ENCODE results near the gene TEK.

The TEK gene

DNA sequence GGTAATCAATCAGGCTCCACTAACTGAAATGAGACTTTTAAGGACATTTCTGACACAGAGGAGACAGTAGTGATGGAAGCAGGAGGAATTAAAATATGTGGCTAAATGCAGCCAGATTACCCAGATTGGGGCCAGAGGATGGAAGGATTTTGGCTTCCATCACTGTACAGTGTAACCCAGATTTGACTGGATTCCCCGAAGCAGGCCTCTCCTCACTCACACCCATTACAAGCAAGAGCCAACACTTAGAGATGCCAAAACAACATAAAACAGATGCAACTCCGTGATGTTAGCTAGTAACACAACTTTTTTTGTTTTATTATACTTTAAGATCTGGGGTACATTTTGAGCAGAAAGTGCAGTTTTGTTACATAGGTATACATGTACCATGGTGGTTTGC, 17.6 kb downstream of the TEK start:
- Histone ChIP-seq H3K27me3 (ENCODE audit: control insufficient read depth, insufficient read depth, low read length) (no peaks in the 10 kb centered on the region), H3K4me1 (ENCODE audit: control insufficient read depth, insufficient read depth, low read length) (peaks cover 16% of the 10 kb centered on the region), H3K4me3 (ENCODE audit: low read length) (no peak overlapping the region), H3K9me3 (ENCODE audit: control insufficient read depth, low read length) (no peaks in the 10 kb centered on the region), H3K36me3 (ENCODE audit: control insufficient read depth, insufficient read depth, low read length) (no peaks in the 10 kb centered on the region), H3K9ac (ENCODE audit: low read length) (no peak overlapping the region)

DNA sequence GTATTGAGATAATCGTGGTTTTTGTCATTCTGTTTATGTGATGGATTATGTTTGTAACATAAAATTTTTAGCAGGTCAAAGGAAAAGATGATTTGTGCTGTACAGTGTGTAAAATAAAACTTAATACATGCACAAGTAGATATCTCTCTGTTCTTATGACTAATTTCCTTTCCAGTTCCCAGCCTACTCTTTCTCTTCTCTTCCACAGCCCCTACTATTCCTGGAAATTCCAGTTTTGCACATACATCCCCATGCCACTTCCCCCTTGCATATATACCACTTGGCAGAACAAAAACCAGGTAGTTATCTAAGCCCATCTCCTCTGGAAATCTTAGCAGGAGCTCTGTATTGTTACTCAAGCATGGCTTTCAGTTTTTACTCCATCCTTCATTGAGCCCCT, 20.2 kb downstream of the TEK start:
- Histone ChIP-seq H3K36me3 (ENCODE audit: control insufficient read depth, insufficient read depth, low read length) (no peaks in the 10 kb centered on the region), H3K9ac (ENCODE audit: low read length) (no peak overlapping the region), H3K9me3 (ENCODE audit: control insufficient read depth, low read length) (no peaks in the 10 kb centered on the region), H3K4me3 (ENCODE audit: low read length) (no peak overlapping the region), H3K4me1 (ENCODE audit: control insufficient read depth, insufficient read depth, low read length) (peaks cover 16% of the 10 kb centered on the region), H3K27me3 (ENCODE audit: control insufficient read depth, insufficient read depth, low read length) (no peaks in the 10 kb centered on the region)

DNA sequence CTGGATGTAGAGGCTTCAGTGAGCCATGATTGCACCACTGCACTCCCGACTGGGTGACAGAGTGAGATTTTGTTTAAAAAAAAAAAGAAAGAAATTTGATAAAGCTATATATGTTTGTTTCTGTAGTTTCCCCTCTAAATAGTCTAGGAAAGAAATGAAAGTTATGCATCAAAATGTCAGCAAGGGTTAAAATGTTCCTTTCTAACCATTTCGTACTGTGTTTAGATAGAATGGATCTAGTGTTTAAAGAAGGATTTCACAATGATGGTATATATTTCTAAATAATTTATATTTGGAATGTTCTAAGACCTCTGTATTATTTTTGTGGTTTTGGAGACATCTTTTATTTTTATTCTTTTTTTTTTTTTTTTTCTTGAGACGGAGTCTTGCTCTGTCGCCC, 22.7 kb downstream of the TEK start:
- Histone ChIP-seq H3K36me3 (ENCODE audit: control insufficient read depth, insufficient read depth, low read length) (no peaks in the 10 kb centered on the region), H3K4me1 (ENCODE audit: control insufficient read depth, insufficient read depth, low read length) (no peaks in the 10 kb centered on the region)

DNA sequence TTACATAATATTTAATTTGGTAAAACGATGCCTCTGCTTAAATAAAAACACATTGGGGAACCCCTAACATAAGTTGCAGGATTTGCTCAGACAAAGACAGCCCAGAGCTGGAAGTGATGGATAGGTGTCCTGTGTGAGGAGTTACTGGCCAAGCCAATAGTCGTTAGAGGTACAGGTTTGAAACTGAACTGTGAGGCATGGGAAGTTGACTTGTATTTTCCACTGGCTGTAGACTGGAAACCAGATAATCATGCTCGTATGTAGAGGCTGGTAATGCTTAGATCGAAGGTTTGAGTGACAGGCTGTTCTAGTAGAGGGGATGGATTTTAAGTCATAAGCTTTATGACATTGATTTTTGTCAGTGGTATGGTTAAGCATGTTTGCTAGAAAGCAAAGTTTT, 24.8 kb downstream of the TEK start:
- no peak overlapping the region for H3K4me3 ChIP-seq (ENCODE audit: low read length)
- no peak overlapping the region for H3K9ac ChIP-seq (ENCODE audit: low read length)
- no peaks in the 10 kb centered on the region for H3K4me1 ChIP-seq (ENCODE audit: control insufficient read depth, insufficient read depth, low read length)
- H3K36me3 ChIP-seq (ENCODE audit: control insufficient read depth, insufficient read depth, low read length), result no peaks in the 10 kb centered on the region
- H3K9me3 ChIP-seq (ENCODE audit: control insufficient read depth, low read length), result no peaks in the 10 kb centered on the region
- no peaks in the 10 kb centered on the region for H3K27me3 ChIP-seq (ENCODE audit: control insufficient read depth, insufficient read depth, low read length)

More for the DNA sequence above, 22.7 kb downstream of the TEK start:
- no peak overlapping the region for H3K9ac ChIP-seq (ENCODE audit: low read length)
- no peak overlapping the region for H3K4me3 ChIP-seq (ENCODE audit: low read length)
- H3K27me3 ChIP-seq (ENCODE audit: control insufficient read depth, insufficient read depth, low read length), result no peaks in the 10 kb centered on the region
- no peaks in the 10 kb centered on the region for H3K9me3 ChIP-seq (ENCODE audit: control insufficient read depth, low read length)

DNA sequence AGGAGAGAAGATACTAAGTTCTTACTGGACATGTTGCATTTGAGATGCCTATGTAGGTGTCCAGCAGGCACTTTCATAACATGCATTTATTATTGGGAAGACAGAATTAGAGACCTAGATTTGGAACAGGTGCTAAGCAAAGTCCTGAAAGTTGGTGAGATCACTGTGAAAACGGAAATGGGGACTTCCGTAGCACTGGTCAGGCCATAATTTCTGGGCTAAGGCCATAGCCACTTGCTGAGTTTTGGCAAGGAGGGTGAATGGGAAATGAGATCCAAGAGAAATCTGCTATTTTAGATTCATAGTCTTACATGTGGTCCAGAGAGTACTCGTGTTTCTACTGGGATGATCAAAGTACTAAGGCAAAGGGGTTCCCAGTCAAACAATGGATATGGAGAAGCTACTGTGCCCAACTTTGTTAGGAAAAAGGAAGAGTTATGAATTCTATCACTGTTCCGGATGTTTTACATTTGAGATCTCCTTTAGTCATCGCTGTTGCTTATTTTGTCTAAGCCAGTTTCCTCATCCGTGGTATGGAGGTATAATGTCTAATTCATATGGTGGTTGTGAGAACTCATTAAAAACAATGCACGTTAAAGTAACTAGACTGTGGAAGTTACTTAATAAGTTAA, 33.4 kb downstream of the TEK start:
- Histone ChIP-seq H3K9ac (ENCODE audit: low read length) (no peak overlapping the region), H3K27me3 (ENCODE audit: control insufficient read depth, insufficient read depth, low read length) (no peaks in the 10 kb centered on the region), H3K9me3 (ENCODE audit: control insufficient read depth, low read length) (no peaks in the 10 kb centered on the region), H3K4me3 (ENCODE audit: low read length) (no peak overlapping the region), H3K4me1 (ENCODE audit: control insufficient read depth, insufficient read depth, low read length) (no peaks in the 10 kb centered on the region), H3K36me3 (ENCODE audit: control insufficient read depth, insufficient read depth, low read length) (no peaks in the 10 kb centered on the region)

DNA sequence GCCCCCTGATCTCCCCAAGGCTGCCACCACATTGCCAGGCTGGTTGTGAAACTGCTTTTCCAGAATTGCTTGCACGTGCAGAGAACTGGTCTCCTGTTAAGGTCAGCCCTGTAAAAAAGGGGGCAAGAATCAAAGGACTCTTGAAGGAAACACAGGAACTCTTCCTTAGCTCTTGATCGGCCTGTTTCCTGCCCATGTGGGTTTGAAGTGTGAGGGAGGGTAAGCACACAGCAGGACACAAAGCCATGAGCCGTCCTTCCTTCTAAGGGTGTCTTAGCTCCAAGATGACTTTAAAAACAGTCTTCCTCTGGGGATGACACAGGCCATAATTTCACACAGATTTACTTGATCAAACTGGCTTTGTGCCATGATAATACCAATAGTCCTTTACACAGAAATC, 36.1 kb downstream of the TEK start:
- H3K4me3 ChIP-seq (ENCODE audit: low read length), result no peak overlapping the region
- no peak overlapping the region for H3K9ac ChIP-seq (ENCODE audit: low read length)
- no peaks in the 10 kb centered on the region for H3K4me1 ChIP-seq (ENCODE audit: control insufficient read depth, insufficient read depth, low read length)
- H3K27me3 ChIP-seq (ENCODE audit: control insufficient read depth, insufficient read depth, low read length), result no peaks in the 10 kb centered on the region
- no peaks in the 10 kb centered on the region for H3K36me3 ChIP-seq (ENCODE audit: control insufficient read depth, insufficient read depth, low read length)
- H3K9me3 ChIP-seq (ENCODE audit: control insufficient read depth, low read length), result no peaks in the 10 kb centered on the region

DNA sequence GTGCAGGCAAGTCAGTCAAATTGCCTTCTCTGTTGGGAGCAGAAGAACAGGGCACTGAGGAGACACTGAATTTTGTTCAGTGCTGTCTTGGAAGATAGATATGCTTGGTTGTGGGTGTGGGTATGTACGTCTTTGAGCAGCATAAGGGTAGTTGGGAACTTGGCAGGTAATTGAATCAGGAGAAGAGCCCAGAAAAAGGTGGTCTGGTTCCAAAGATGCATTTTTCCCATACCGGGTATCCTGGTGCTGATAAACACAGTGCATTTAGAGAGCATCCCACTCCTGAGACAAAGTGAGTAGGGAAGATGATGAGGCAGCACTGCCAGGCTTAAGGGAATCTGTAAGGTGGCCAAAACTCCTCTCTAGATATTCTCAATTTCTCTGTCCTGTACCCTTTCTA, 40.6 kb downstream of the TEK start:
- Histone ChIP-seq H3K4me3 (ENCODE audit: low read length) (no peak overlapping the region), H3K9ac (ENCODE audit: low read length) (no peak overlapping the region), H3K27me3 (ENCODE audit: control insufficient read depth, insufficient read depth, low read length) (no peaks in the 10 kb centered on the region), H3K36me3 (ENCODE audit: control insufficient read depth, insufficient read depth, low read length) (no peaks in the 10 kb centered on the region), H3K9me3 (ENCODE audit: control insufficient read depth, low read length) (no peaks in the 10 kb centered on the region), H3K4me1 (ENCODE audit: control insufficient read depth, insufficient read depth, low read length) (no peaks in the 10 kb centered on the region)

DNA sequence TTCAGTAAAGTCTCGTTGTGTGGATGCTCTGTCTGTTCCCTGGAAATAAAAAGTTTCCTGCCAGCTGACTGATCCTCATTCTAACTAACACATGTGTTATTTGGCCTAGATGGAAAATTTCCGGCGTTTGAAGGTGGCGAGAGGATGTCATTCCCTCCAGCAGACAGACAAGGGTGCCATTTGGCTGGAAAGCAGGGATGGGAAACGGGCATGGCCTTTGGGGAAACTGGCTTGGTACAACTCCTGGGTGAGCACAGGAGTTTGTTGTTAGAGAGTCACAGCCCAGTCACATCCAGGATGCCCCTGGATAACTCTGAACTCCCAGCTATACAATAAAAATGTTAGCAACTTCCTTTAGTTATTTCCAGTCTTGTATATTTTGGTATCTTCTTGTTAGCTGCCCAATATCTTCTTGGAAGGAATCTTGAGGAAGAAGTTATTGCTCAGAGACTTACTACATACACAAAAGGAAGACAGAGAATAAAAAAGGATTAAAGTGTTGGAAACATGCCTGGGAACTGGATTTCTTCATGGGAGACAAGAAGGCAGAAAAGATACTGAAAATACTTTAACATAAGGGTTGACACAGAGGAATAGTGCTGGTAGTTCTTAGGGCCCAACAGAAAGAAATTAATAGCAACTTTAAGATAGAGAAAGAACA, 41.9 kb downstream of the TEK start:
- Histone ChIP-seq H3K4me1 (ENCODE audit: control insufficient read depth, insufficient read depth, low read length) (no peaks in the 10 kb centered on the region), H3K9ac (ENCODE audit: low read length) (no peak overlapping the region), H3K27me3 (ENCODE audit: control insufficient read depth, insufficient read depth, low read length) (no peaks in the 10 kb centered on the region), H3K36me3 (ENCODE audit: control insufficient read depth, insufficient read depth, low read length) (no peaks in the 10 kb centered on the region), H3K4me3 (ENCODE audit: low read length) (no peak overlapping the region), H3K9me3 (ENCODE audit: control insufficient read depth, low read length) (no peaks in the 10 kb centered on the region)

DNA sequence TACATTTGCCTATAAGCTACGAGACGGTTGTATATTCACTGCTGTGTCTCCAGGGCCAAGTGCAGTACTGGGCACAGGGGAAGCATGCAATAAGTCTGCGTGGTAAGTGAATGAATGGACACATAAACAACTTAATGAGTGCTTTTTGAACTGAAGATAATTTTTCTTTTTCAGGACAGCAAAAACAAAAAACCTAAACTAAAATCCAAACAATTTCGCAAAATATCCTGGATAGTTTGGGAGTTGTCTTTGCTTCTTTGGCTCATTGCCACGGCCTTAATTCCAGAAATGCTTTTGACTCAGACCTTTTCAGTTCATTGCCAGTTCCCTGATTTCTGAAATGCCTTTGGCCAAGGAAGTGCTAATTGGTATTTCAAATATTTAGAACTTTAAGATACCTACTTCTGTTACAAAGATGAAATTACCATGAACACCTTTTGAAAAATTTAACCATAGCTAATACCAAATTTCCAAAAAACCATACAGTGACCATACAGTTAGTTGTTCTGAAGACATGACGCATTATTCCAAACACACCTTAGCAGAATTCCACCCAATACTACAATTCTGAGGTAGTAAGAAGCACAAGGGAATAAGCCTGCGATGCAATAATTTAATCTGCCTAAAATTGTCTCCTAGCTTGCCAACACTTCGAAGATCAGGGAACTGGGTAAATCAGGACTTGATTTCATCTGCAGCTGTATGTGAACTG, 42.8 kb downstream of the TEK start:
- Histone ChIP-seq H3K9me3 (ENCODE audit: control insufficient read depth, low read length) (no peaks in the 10 kb centered on the region), H3K9ac (ENCODE audit: low read length) (no peak overlapping the region), H3K4me1 (ENCODE audit: control insufficient read depth, insufficient read depth, low read length) (no peaks in the 10 kb centered on the region), H3K4me3 (ENCODE audit: low read length) (no peak overlapping the region), H3K36me3 (ENCODE audit: control insufficient read depth, insufficient read depth, low read length) (no peaks in the 10 kb centered on the region), H3K27me3 (ENCODE audit: control insufficient read depth, insufficient read depth, low read length) (no peaks in the 10 kb centered on the region)

DNA sequence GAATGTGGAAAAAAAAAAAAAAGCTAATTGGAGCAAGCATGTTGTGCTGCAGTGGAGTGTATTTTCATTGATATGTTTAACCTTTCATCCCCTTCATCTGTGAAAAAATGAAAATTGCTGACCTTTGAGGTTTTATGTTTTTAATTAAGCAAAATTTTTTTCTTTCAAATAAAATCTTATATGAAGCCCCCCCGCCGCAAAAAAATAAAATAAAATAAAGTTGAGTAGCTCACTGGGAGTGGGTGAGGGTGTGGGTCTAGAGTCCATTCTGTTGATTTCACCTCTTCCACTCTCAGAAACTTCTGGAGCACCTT, 43.3 kb downstream of the TEK start:
- Histone ChIP-seq H3K36me3 (ENCODE audit: control insufficient read depth, insufficient read depth, low read length) (no peaks in the 10 kb centered on the region), H3K9me3 (ENCODE audit: control insufficient read depth, low read length) (no peaks in the 10 kb centered on the region), H3K4me3 (ENCODE audit: low read length) (no peak overlapping the region), H3K9ac (ENCODE audit: low read length) (no peak overlapping the region), H3K4me1 (ENCODE audit: control insufficient read depth, insufficient read depth, low read length) (no peaks in the 10 kb centered on the region), H3K27me3 (ENCODE audit: control insufficient read depth, insufficient read depth, low read length) (no peaks in the 10 kb centered on the region)

DNA sequence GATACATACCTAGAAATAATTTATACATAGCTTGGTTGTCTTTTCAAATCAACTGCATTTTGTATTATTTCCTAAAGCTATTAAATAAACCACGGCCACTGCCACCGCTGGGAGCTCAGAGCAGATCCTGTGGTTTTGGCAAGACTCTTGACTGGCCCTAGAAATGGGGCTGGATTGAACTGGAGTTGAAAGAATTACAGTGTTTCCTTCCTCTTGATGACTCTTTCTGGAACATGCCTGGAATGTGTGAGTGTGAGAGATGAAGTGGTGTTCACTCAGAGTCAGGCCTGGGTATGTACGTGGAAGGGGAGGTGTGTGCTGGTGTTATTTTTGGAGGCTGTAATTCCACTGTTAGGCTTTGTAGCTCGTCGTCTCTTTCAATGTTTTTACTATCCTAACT, 45.9 kb downstream of the TEK start:
- H3K4me3 ChIP-seq (ENCODE audit: low read length), result no peak overlapping the region

DNA sequence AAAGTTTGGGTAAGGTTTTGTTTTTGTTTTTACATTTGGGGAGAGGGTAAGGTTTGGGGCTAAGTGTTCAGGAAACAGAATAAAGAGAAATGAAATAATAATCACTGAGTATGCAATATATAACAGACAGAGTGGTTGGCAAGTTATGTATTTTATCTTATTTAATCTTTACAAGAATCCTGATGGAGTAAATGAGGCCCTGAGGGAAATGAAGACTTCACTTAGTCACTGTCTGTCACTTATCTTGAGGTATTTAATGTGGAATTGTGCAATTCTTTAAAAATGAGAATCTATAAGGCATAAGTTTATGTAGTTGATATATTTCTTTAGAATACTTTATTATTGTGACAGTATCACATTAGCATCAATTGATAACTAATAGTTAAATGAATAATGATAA, 48.1 kb downstream of the TEK start:
- Histone ChIP-seq H3K4me1 (ENCODE audit: control insufficient read depth, insufficient read depth, low read length) (no peaks in the 10 kb centered on the region), H3K27me3 (ENCODE audit: control insufficient read depth, insufficient read depth, low read length) (no peaks in the 10 kb centered on the region)

More for the DNA sequence above, 45.9 kb downstream of the TEK start:
- Histone ChIP-seq H3K27me3 (ENCODE audit: control insufficient read depth, insufficient read depth, low read length) (no peaks in the 10 kb centered on the region), H3K9me3 (ENCODE audit: control insufficient read depth, low read length) (no peaks in the 10 kb centered on the region), H3K4me1 (ENCODE audit: control insufficient read depth, insufficient read depth, low read length) (no peaks in the 10 kb centered on the region), H3K9ac (ENCODE audit: low read length) (no peak overlapping the region), H3K36me3 (ENCODE audit: control insufficient read depth, insufficient read depth, low read length) (no peaks in the 10 kb centered on the region)

More for the DNA sequence above, 48.1 kb downstream of the TEK start:
- H3K36me3 ChIP-seq (ENCODE audit: control insufficient read depth, insufficient read depth, low read length), result no peaks in the 10 kb centered on the region
- no peak overlapping the region for H3K4me3 ChIP-seq (ENCODE audit: low read length)
- H3K9me3 ChIP-seq (ENCODE audit: control insufficient read depth, low read length), result no peaks in the 10 kb centered on the region
- no peak overlapping the region for H3K9ac ChIP-seq (ENCODE audit: low read length)
